22Rv1 (cell line): ENCODE results near the gene GNG4.

Experiments used
- H3K27ac ChIP-seq: fragments of 450-650 bp; 2 replicates; pipeline ENCODE4 v1.5.1; 2017
- CTCF ChIP-seq: fragments of 450-650 bp; IDR thresholded peaks from 2 replicates; pipeline ENCODE4 v1.5.1; 2017; ENCODE audit warnings: mild to moderate bottlenecking
- ZFX ChIP-seq: fragments of 450-650 bp; IDR thresholded peaks from 2 replicates; pipeline ENCODE4 v1.6.1; 2017; ENCODE audit warnings: antibody characterized with exemption, borderline replicate concordance

GNG4 gene

DNA sequence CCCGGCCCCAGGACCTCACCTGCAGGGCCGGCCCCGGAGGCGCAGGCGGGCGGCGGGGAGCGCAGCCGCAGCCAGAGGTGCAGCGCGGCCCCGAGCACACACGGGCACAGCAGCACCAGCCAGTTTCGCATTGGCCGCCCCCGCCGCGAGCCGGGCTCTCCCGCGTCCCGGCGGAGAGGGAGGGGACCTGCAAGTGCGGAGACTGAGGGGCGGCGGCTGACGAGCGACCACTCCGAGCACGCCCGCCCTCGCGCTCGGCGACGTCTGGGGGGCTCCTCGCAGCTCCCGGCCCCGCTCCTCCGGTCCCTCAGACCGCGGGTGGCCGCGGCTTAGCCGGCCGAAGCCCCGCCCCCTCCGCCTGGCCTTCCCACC lies 145.5 kb downstream of the GNG4 start, which contains the start of gene B3GALNT2:
B3GALNT2 (minus strand) TSS at position 331 of the 372 bp plus-strand sequence; CDS start at position 131, 200 bp downstream.
- peak within 1 kb of the TSS; percentile 100 for H3K27ac ChIP-seq
- TF ChIP-seq ZFX = no peak
- TF ChIP-seq CTCF = no peak

- no peak for TF ChIP-seq ZFX
- no peak for TF ChIP-seq CTCF
- peak overlapping the region; percentile 100 for H3K27ac ChIP-seq
Observed at GRCh38 chr1:235503403-235504121, 146.0 kb downstream of the GNG4 start.

DNA sequence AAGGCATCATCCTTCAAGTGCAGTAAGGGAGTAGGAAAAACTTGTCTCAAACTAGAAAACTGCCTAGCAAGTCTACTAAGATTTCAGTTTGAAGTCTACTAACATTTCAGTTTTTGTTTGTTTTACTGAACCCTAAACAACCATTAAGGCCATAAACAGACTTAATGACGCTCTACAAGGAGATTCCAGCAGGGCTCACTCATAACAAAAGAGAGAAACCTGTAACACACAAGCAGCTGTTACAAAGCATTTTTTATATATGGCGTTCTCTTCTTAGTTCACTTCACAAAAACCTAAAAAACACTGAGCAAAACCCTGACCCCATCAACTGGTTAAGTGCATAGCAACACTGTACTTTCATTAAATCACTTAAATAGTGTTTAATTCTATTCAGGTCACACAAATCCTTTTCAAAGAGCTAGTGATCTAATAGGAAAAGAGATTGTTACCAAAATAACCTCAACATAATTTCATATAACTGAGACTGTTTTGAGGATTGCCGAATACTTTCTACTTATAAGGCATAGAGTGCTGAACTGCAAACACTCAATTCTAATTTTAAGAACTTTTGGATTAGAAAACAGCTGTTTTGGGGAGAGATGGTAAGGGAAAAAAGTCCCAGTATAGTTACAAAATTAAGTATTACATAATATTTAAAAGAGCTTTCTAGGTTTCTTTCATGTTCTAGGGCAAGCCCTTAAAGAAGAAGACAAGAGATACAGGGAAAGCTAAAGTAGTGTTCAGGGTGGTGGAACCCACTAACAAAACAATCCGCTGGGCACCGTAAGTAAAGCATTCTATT lies 146.8 kb downstream of the GNG4 start:
- TF ChIP-seq CTCF (no peak), ZFX (no peak)
- H3K27ac ChIP-seq = peak overlapping the region; percentile 100

- no peak for TF ChIP-seq CTCF
- TF ChIP-seq ZFX = no peak
- H3K27ac ChIP-seq = no peak overlapping the region
Observed at GRCh38 chr1:235500971-235501540, 148.5 kb downstream of the GNG4 start.
